MM.1S (cell line): ENCODE data around the gene WIZ.

Source experiments
- DNase-seq: peaks from one replicate; pipeline ENCODE4 v3.0.0-alpha.2; 2015
- H2AFZ ChIP-seq: fragments of 300-600 bp; sonication (generic); 2 replicates; pipeline ENCODE4 v1.6.0; 2016; ENCODE audit warnings: antibody characterized with exemption, low read length
- H3F3A ChIP-seq: fragments of 300-600 bp; sonication (generic); 2 replicates; pipeline ENCODE4 v1.6.1; 2016; ENCODE audit warnings: mild to moderate bottlenecking, antibody characterized with exemption, low read length, moderate library complexity, mixed read lengths; ENCODE audit not compliant: insufficient read depth
- H3K27ac ChIP-seq: fragments of 300-600 bp; sonication (generic); 2 replicates; pipeline ENCODE4 v1.5.1; 2016; ENCODE audit warnings: mild to moderate bottlenecking, low read length
- H3K27me3 ChIP-seq: fragments of 300-600 bp; sonication (generic); replicated peaks from 2 replicates; pipeline ENCODE4 v1.6.0; 2016; ENCODE audit warnings: low read length; ENCODE audit not compliant: insufficient read depth
- H3K36me3 ChIP-seq: fragments of 300-600 bp; sonication (generic); replicated peaks from 2 replicates; pipeline ENCODE4 v1.6.1; 2016; ENCODE audit warnings: mild to moderate bottlenecking, low read length, mixed read lengths; ENCODE audit not compliant: insufficient read depth
- H3K4me1 ChIP-seq: fragments of 300-600 bp; sonication (generic); 2 replicates; pipeline ENCODE4 v1.6.1; 2016; ENCODE audit warnings: low read length, mixed read lengths
- H3K4me2 ChIP-seq: fragments of 300-600 bp; sonication (generic); 2 replicates; pipeline ENCODE4 v1.6.0; 2016; ENCODE audit warnings: low read depth, low read length
- H3K4me3 ChIP-seq: fragments of 300-600 bp; sonication (generic); 2 replicates; pipeline ENCODE4 v1.5.1; 2016; ENCODE audit warnings: low read length, mixed read lengths
- H3K79me2 ChIP-seq: fragments of 300-600 bp; sonication (generic); 2 replicates; pipeline ENCODE4 v1.6.1; 2016; ENCODE audit warnings: mixed run types, low read length, mixed read lengths
- H3K9ac ChIP-seq: fragments of 300-600 bp; sonication (generic); 2 replicates; pipeline ENCODE4 v1.6.1; 2016; ENCODE audit warnings: low read length, mixed read lengths
- H3K9me2 ChIP-seq: fragments of 300-600 bp; sonication (generic); replicated peaks from 2 replicates; pipeline ENCODE4 v1.6.1; 2016; ENCODE audit warnings: mild to moderate bottlenecking, low read length, mixed read lengths; ENCODE audit not compliant: insufficient read depth
- H3K9me3 ChIP-seq: fragments of 300-600 bp; sonication (generic); replicated peaks from 2 replicates; pipeline ENCODE4 v1.6.1; 2016; ENCODE audit warnings: mild to moderate bottlenecking, low read length, mixed read lengths; ENCODE audit not compliant: insufficient read depth
- H4K20me1 ChIP-seq: fragments of 300-600 bp; sonication (generic); 2 replicates; pipeline ENCODE4 v1.6.1; 2016; ENCODE audit warnings: mild to moderate bottlenecking, low read length, moderate library complexity, mixed read lengths; ENCODE audit not compliant: insufficient read depth
- EZH2 ChIP-seq: fragments of 300-600 bp; sonication (generic); optimal IDR thresholded peaks from 2 replicates; pipeline ENCODE3; 2017; ENCODE audit warnings: low read depth, mild to moderate bottlenecking, antibody characterized with exemption, low read length, mixed read lengths
- EZH2phosphoT487 ChIP-seq: fragments of 300-600 bp; sonication (generic); IDR thresholded peaks from 2 replicates; pipeline ENCODE4 v1.6.1; 2018; ENCODE audit warnings: antibody characterized with exemption, low read length
- TF ChIP-seq, protein P1 (sequence below): fragments of 300-600 bp; sonication (generic); IDR thresholded peaks from 2 replicates; pipeline ENCODE4 v1.5.1; 2016; ENCODE audit warnings: antibody characterized with exemption, low read length, mixed read lengths

Gene WIZ

DNA sequence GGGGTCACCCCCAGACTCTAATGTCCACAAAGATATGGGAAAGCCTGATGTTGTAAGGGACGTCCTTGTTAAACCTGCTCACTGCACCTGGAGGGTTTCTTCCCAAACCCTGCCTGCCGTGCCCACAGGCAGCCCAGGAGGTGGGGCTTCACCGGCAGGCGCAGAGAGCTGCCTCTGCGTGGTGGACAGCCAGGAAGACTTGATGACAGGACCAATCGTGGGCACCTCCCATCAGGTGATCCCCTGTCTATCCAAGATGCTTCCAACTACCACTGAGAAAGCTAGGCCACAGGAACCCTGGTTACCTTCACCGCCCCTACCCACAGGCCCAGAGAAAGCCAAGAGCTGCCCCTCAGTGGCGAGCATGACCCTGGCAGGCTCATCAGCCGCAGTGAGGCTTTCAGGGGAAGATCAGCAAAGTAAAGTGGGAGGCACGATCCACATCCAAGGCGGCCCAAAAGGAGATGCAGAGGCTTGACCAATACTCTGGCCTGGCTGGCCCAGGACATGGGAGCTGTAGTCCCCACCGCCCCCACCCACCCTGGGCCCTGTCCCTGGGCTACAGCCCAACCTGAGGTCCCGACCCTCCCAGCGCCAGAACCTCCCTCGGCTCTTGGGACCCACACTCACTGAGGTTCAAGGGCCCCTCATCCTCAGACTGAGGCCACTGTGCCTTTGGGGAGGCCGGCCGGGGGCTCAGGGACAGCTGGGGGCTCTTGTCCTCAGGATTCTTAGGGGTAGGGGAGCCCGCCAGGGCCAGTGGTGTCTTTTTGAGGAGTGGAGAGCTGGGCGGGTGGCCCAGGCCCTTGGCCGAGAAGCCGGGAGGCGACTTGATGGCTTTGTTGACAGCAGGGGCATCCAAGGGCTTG, 20.6 kb downstream of the WIZ start:
- H3K79me2 ChIP-seq = peaks cover 46% of the 10 kb centered on the region
- H3K4me2 ChIP-seq = no peak overlapping the region
- H3K27me3 ChIP-seq = no peaks in the 10 kb centered on the region
- H3K4me1 ChIP-seq = peaks cover 14% of the 10 kb centered on the region
- TF ChIP-seq, protein P1, sequence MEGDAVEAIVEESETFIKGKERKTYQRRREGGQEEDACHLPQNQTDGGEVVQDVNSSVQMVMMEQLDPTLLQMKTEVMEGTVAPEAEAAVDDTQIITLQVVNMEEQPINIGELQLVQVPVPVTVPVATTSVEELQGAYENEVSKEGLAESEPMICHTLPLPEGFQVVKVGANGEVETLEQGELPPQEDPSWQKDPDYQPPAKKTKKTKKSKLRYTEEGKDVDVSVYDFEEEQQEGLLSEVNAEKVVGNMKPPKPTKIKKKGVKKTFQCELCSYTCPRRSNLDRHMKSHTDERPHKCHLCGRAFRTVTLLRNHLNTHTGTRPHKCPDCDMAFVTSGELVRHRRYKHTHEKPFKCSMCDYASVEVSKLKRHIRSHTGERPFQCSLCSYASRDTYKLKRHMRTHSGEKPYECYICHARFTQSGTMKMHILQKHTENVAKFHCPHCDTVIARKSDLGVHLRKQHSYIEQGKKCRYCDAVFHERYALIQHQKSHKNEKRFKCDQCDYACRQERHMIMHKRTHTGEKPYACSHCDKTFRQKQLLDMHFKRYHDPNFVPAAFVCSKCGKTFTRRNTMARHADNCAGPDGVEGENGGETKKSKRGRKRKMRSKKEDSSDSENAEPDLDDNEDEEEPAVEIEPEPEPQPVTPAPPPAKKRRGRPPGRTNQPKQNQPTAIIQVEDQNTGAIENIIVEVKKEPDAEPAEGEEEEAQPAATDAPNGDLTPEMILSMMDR = no peak
- no peak for TF ChIP-seq EZH2
- TF ChIP-seq EZH2phosphoT487 = no peak
- DNase-seq = no peak
- no peak overlapping the region for H3K9ac ChIP-seq
- no peak overlapping the region for H2AFZ ChIP-seq
- no peaks in the 10 kb centered on the region for H3K9me3 ChIP-seq
- H3F3A ChIP-seq = peaks cover 4% of the 10 kb centered on the region; the same call in 1 of the 2 replicates
- no peaks in the 10 kb centered on the region for H3K9me2 ChIP-seq
- no peaks in the 10 kb centered on the region for H4K20me1 ChIP-seq
- no peak overlapping the region for H3K27ac ChIP-seq
- H3K36me3 ChIP-seq = peaks cover 4% of the 10 kb centered on the region; the same call in 1 of the 2 replicates
- no peak overlapping the region for H3K4me3 ChIP-seq

DNA sequence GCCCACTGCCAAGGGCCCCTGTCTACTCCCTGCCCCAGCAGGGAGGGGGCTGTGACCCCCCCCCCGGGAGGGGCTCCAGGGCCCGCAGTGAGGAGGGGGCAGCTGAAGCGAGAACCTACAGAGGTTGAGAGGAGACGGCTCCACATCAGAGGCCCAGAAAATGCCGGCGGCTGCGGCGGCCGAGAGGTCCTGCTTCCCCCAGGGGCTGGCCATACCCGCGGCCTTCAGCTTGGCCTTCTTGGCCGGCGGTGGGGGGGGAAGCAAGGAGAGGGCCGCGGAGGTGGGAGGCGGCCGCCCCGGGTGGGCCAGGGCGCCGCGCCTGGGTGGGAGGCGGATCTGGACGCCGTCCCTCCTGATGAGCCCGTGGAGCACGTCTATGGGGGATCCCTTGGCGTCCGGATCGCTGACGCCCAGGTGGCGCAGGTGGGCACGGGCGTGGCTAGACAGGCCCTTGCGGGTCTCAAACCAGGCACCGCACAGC, 21.7 kb downstream of the WIZ start:
- Histone ChIP-seq H4K20me1 (no peaks in the 10 kb centered on the region), H3K4me2 (no peak overlapping the region), H3K27ac (no peak overlapping the region), H3K79me2 (peaks cover 46% of the 10 kb centered on the region), H3K9me3 (no peaks in the 10 kb centered on the region), H3F3A (no peaks in the 10 kb centered on the region; the same call in 1 of the 2 replicates), H2AFZ (no peak overlapping the region), H3K9ac (no peak overlapping the region), H3K4me1 (peaks cover 12% of the 10 kb centered on the region), H3K4me3 (no peak overlapping the region), H3K36me3 (peaks cover 8% of the 10 kb centered on the region; the same call in 1 of the 2 replicates), H3K9me2 (no peaks in the 10 kb centered on the region), H3K27me3 (no peaks in the 10 kb centered on the region)
- TF ChIP-seq EZH2phosphoT487 = no peak
- TF ChIP-seq, protein P1 = no peak
- no peak for TF ChIP-seq EZH2
- DNase-seq = no peak

DNA sequence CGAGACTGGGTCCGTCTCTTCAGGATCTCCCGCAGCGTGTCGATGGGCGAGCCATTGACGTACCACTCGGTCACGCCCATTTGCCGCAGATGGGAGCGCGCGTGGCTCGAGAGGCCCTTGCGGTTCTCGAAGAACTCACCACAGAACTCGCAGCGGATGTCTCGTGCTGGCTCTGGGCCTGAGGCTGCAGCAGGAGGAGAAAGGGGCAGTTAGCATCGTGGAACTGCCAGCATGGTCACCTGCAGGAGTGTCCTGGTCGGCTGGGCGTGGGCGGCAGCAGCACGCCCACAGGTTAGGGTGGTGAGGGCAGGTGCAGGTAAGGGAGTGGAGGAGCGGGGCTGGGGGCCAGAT, 22.4 kb downstream of the WIZ start:
- Histone ChIP-seq H2AFZ (no peak overlapping the region), H3K36me3 (peaks cover 8% of the 10 kb centered on the region; the same call in 1 of the 2 replicates), H3K4me3 (no peak overlapping the region), H3K4me2 (no peak overlapping the region), H3F3A (no peaks in the 10 kb centered on the region), H3K9me3 (no peaks in the 10 kb centered on the region), H3K9ac (no peak overlapping the region), H3K4me1 (peaks cover 10% of the 10 kb centered on the region), H4K20me1 (no peaks in the 10 kb centered on the region), H3K27ac (no peak overlapping the region), H3K27me3 (no peaks in the 10 kb centered on the region), H3K9me2 (no peaks in the 10 kb centered on the region), H3K79me2 (peaks cover 46% of the 10 kb centered on the region)
- TF ChIP-seq EZH2phosphoT487 = no peak
- DNase-seq = no peak
